HG02885 (cell line): Measurements from ENCODE around the gene MSRB3.
"Not testable (repeated sequence)": the region's sequence is repeated elsewhere in the genome, so short reads cannot be mapped to it uniquely, and the experiment has no call there.

Experiments
- ATAC-seq: cut with Tn5 transposase; IDR thresholded peaks from one replicate; pipeline ENCODE4 v1.9.1; 2021; ENCODE audit warnings: mild to moderate bottlenecking; ENCODE audit not compliant: unreplicated experiment, poor library complexity

The MSRB3 gene

GRCh38 chr12:65285532-65285931 is 7.0 kb downstream of the MSRB3 start:
- ATAC-seq: not testable (repeated sequence)

GRCh38 chr12:65287426-65287825 is 8.9 kb downstream of the MSRB3 start:
- ATAC-seq: no peak

- ATAC-seq: no peak
Measured at GRCh38 chr12:65292241-65292640, 13.8 kb downstream of the MSRB3 start.

- no peak for ATAC-seq
Measured at GRCh38 chr12:65293735-65294134, 15.3 kb downstream of the MSRB3 start.

- no peak for ATAC-seq
Measured at GRCh38 chr12:65294641-65295262, 16.3 kb downstream of the MSRB3 start.

GRCh38 chr12:65296508-65297265 is 18.2 kb downstream of the MSRB3 start:
- no peak for ATAC-seq

- no peak for ATAC-seq
Measured at GRCh38 chr12:65300097-65300496, 21.6 kb downstream of the MSRB3 start.

GRCh38 chr12:65300679-65301349 is 22.3 kb downstream of the MSRB3 start:
- no peak for ATAC-seq

GRCh38 chr12:65302891-65303290 is 24.4 kb downstream of the MSRB3 start:
- no peak for ATAC-seq

GRCh38 chr12:65305346-65305950 is 27.0 kb downstream of the MSRB3 start:
- ATAC-seq: no peak

- ATAC-seq: no peak
Measured at GRCh38 chr12:65306366-65307168, 28.1 kb downstream of the MSRB3 start.

- ATAC-seq: no peak
Measured at GRCh38 chr12:65307169-65307501, 28.7 kb downstream of the MSRB3 start.

- ATAC-seq: no peak
Measured at GRCh38 chr12:65308006-65308405, 29.5 kb downstream of the MSRB3 start.

- ATAC-seq: no peak
Measured at GRCh38 chr12:65308601-65309071, 30.2 kb downstream of the MSRB3 start.

- ATAC-seq: no peak
Measured at GRCh38 chr12:65311260-65311659, 32.8 kb downstream of the MSRB3 start.

- no peak for ATAC-seq
Measured at GRCh38 chr12:65313719-65314317, 35.3 kb downstream of the MSRB3 start.

GRCh38 chr12:65315238-65315637 is 36.8 kb downstream of the MSRB3 start:
- not testable (repeated sequence) for ATAC-seq

GRCh38 chr12:65318186-65318685 is 39.8 kb downstream of the MSRB3 start:
- no peak for ATAC-seq

GRCh38 chr12:65319688-65320200 is 41.3 kb downstream of the MSRB3 start:
- no peak for ATAC-seq
